ENCODE measurements around the gene FHOD3.

DNA sequence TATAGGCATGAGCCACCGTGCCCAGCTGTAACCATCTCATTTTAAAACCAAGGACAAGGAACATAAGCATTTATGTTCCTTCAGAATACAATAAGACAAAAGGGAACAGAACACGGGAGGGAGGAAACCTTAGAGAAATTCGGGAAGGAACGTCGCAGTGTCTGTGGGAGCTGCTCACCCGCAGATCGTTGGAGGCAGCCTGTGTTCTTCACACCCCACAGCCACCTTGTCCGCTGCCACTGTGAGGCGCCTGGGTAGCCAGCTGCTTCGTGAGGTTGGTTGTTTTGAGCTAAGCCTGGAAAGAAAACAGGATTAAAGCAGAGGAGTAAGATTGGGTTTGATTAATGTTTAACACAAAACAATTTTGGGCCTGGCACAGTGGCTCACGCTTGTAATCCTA lies 250.0 kb downstream of the FHOD3 start:
- TF ChIP-seq, protein P1, sequence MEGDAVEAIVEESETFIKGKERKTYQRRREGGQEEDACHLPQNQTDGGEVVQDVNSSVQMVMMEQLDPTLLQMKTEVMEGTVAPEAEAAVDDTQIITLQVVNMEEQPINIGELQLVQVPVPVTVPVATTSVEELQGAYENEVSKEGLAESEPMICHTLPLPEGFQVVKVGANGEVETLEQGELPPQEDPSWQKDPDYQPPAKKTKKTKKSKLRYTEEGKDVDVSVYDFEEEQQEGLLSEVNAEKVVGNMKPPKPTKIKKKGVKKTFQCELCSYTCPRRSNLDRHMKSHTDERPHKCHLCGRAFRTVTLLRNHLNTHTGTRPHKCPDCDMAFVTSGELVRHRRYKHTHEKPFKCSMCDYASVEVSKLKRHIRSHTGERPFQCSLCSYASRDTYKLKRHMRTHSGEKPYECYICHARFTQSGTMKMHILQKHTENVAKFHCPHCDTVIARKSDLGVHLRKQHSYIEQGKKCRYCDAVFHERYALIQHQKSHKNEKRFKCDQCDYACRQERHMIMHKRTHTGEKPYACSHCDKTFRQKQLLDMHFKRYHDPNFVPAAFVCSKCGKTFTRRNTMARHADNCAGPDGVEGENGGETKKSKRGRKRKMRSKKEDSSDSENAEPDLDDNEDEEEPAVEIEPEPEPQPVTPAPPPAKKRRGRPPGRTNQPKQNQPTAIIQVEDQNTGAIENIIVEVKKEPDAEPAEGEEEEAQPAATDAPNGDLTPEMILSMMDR (tag by site-specific recombination; IDR thresholded peaks at IDR 0.05) = no peak
- TF ChIP-seq ZNF266 (tag by site-specific recombination; IDR thresholded peaks at IDR 0.05; ENCODE audit: low read depth) = no peak
